ENCODE measurements around the gene DDX25.

- TF ChIP-seq POLR2A (IDR thresholded peaks at IDR 0.05; ENCODE audit: borderline replicate concordance, extremely low read depth, insufficient read depth, insufficient read length) (no peak), POLR2AphosphoS5 (IDR thresholded peaks at IDR 0.05; ENCODE audit: low read depth, low read length) (no peak), CTCF (IDR thresholded peaks at IDR 0.05 in 2 of 3, conservative IDR thresholded peaks at IDR 0.05 in 1 of 3; ENCODE audit: borderline replicate concordance in 1 of 3, insufficient read depth in 1 of 3, low read depth in 2 of 3, low read length in 2 of 3) (no peak), REST (IDR thresholded peaks at IDR 0.05; ENCODE audit: low read depth) (no peak)
Observed at GRCh38 chr11:125958872-125959400, 54.6 kb downstream of the DDX25 start.
